ENCODE measurements around the gene FMNL2. TPM values are rescaled to one million over a fixed set of nuclear protein-coding genes. Genes with fewer than 3 reads are reported as not detected.

The FMNL2 gene
- total RNA-seq, 1 donor from 2014 or later: 5.5 TPM

GRCh38 chr2:152348388-152348787 lies 13.4 kb downstream of the FMNL2 start:
- peaks cover 5% of the 10 kb centered on the region for H3K4me1 ChIP-seq
- H3K27me3 ChIP-seq (ENCODE audit: low read depth): no peaks in the 10 kb centered on the region
- H3K27ac ChIP-seq (replicated peaks): no peak overlapping the region
- no peak for TF ChIP-seq CTCF (IDR thresholded peaks at IDR 0.05; ENCODE audit: borderline replicate concordance)
- no peak overlapping the region for H3K4me3 ChIP-seq
- intact Hi-C loops (cut with micrococcal nuclease): no loop called here
- no peaks in the 10 kb centered on the region for H3K9me3 ChIP-seq (replicated peaks)
- no peak for DNase-seq
- H3K36me3 ChIP-seq: peaks cover 4% of the 10 kb centered on the region

- no peak for TF ChIP-seq CTCF (IDR thresholded peaks at IDR 0.05; ENCODE audit: borderline replicate concordance)
- H3K4me1 ChIP-seq: peaks cover 9% of the 10 kb centered on the region
- no peaks in the 10 kb centered on the region for H3K36me3 ChIP-seq
- DNase-seq: no peak
- H3K4me3 ChIP-seq: no peak overlapping the region
- no peaks in the 10 kb centered on the region for H3K9me3 ChIP-seq (replicated peaks)
- intact Hi-C loops (cut with micrococcal nuclease): no loop called here
- H3K27ac ChIP-seq (replicated peaks): no peak overlapping the region
- H3K27me3 ChIP-seq (ENCODE audit: low read depth): no peaks in the 10 kb centered on the region
Measured at GRCh38 chr2:152349416-152349815, 14.4 kb downstream of the FMNL2 start.

- Histone ChIP-seq H3K36me3 (no peaks in the 10 kb centered on the region), H3K9me3 (replicated peaks) (no peaks in the 10 kb centered on the region), H3K27ac (replicated peaks) (no peak overlapping the region), H3K4me3 (no peak overlapping the region), H3K4me1 (peaks cover 17% of the 10 kb centered on the region), H3K27me3 (ENCODE audit: low read depth) (no peaks in the 10 kb centered on the region)
- TF ChIP-seq CTCF (IDR thresholded peaks at IDR 0.05; ENCODE audit: borderline replicate concordance): no peak
- DNase-seq: no peak
- intact Hi-C loops (cut with micrococcal nuclease): no loop called here
Measured at GRCh38 chr2:152350155-152350679, 15.2 kb downstream of the FMNL2 start.

- Histone ChIP-seq H3K27me3 (ENCODE audit: low read depth) (no peaks in the 10 kb centered on the region), H3K36me3 (no peaks in the 10 kb centered on the region), H3K4me3 (no peak overlapping the region), H3K9me3 (replicated peaks) (no peaks in the 10 kb centered on the region), H3K4me1 (peaks cover 17% of the 10 kb centered on the region), H3K27ac (replicated peaks) (no peak overlapping the region)
- DNase-seq: no peak
- intact Hi-C loops (cut with micrococcal nuclease): no loop called here
- TF ChIP-seq CTCF (IDR thresholded peaks at IDR 0.05; ENCODE audit: borderline replicate concordance): no peak
Measured at GRCh38 chr2:152352616-152353015, 17.6 kb downstream of the FMNL2 start.

- peaks cover 17% of the 10 kb centered on the region for H3K4me1 ChIP-seq
Measured at GRCh38 chr2:152353364-152353763, 18.4 kb downstream of the FMNL2 start.

More at GRCh38 chr2:152353364-152353763, 18.4 kb downstream of the FMNL2 start:
- H3K36me3 ChIP-seq: no peaks in the 10 kb centered on the region
- intact Hi-C loops (cut with micrococcal nuclease): no loop called here
- TF ChIP-seq CTCF (IDR thresholded peaks at IDR 0.05; ENCODE audit: borderline replicate concordance): no peak
- no peak overlapping the region for H3K4me3 ChIP-seq
- no peak overlapping the region for H3K27ac ChIP-seq (replicated peaks)
- H3K27me3 ChIP-seq (ENCODE audit: low read depth): no peaks in the 10 kb centered on the region
- H3K9me3 ChIP-seq (replicated peaks): no peaks in the 10 kb centered on the region
- DNase-seq: no peak
